Thymus (tissue), 11 donors: ENCODE data around the gene PRLR. TPM values are rescaled to one million over a fixed set of nuclear protein-coding genes. Genes with fewer than 3 reads are reported as not detected.

Experiments
- DNase-seq, 9 donors: peaks; one replicate each; pipeline ENCODE4 v3.0.0-alpha.2; 2013; ENCODE audit warnings: low spot score in 9 of 9, low read depth in 6 of 9, missing footprints in 1 of 9
- H3K27ac ChIP-seq, 2 donors: one replicate each; pipeline ENCODE4 v1.5.1; 2013; ENCODE audit warnings: control low read depth in 1 of 2, low read depth in 1 of 2, low read length in 1 of 2, mild to moderate bottlenecking in 1 of 2, moderate library complexity in 1 of 2
- H3K27me3 ChIP-seq, 2 donors: one replicate each; pipeline ENCODE4 v1.5.1; 2013; ENCODE audit warnings: low read length in 1 of 2; ENCODE audit not compliant: control insufficient read depth in 2 of 2, insufficient read depth in 1 of 2
- H3K36me3 ChIP-seq, 2 donors: one replicate each; pipeline ENCODE4 v1.5.1; 2013; ENCODE audit warnings: low read length in 1 of 2, mild to moderate bottlenecking in 1 of 2, moderate library complexity in 1 of 2; ENCODE audit not compliant: control insufficient read depth in 2 of 2, insufficient read depth in 2 of 2
- H3K4me1 ChIP-seq, 2 donors: one replicate each; pipeline ENCODE4 v1.5.1; 2013; ENCODE audit warnings: low read length in 2 of 2; ENCODE audit not compliant: control insufficient read depth in 2 of 2, insufficient read depth in 2 of 2
- H3K4me3 ChIP-seq, 2 donors: one replicate each; pipeline ENCODE4 v1.5.1; 2013; ENCODE audit warnings: low read length in 2 of 2, control low read depth in 1 of 2, mild to moderate bottlenecking in 1 of 2
- H3K9me3 ChIP-seq, 2 donors: one replicate each; pipeline ENCODE4 v1.5.1; 2013; ENCODE audit warnings: low read length in 1 of 2, mild to moderate bottlenecking in 1 of 2; ENCODE audit not compliant: control insufficient read depth in 2 of 2, insufficient read depth in 1 of 2
- WGBS: extraction: QIAGEN DNeasy Blood & Tissue Kit; methylation state at CpG from one replicate; pipeline ENCODE4 v1.1.7; 2013; 5-methylcytosine and 5-hydroxymethylcytosine counted together
- polyA plus RNA-seq: library from polyadenylated mRNA; stranded (reverse); fragments of 200-250 nt; gene quantifications from one replicate; pipeline ENCODE4 v1.2.3, GENCODE V29; 2013
- total RNA-seq: library from RNA; stranded (reverse); fragments of 120-200 nt; gene quantifications from one replicate; pipeline ENCODE4 v1.2.4, GENCODE V29; 2013
- donor health status: healthy.

PRLR gene
- total and polyA plus RNA-seq, 2 donors = 0.75 to 1.7 TPM

- Histone ChIP-seq H3K4me3 (no peak overlapping the region), H3K27ac (no peak overlapping the region), H3K4me1 (no peaks in the 10 kb centered on the region), H3K27me3 (no peaks in the 10 kb centered on the region), H3K36me3 (no peaks in the 10 kb centered on the region), H3K9me3 (no peaks in the 10 kb centered on the region)
- no peak for DNase-seq
- 89% methylated on average over 3 of the region's 3 CpGs for WGBS
Observed at GRCh38 chr5:35035271-35035670, 195.0 kb downstream of the PRLR start.

- Histone ChIP-seq H3K36me3 (no peaks in the 10 kb centered on the region), H3K27me3 (no peaks in the 10 kb centered on the region), H3K4me3 (no peak overlapping the region), H3K4me1 (no peaks in the 10 kb centered on the region), H3K9me3 (no peaks in the 10 kb centered on the region), H3K27ac (no peak overlapping the region)
- 85% methylated on average over 6 of the region's 6 CpGs for WGBS
- DNase-seq = no peak
Observed at GRCh38 chr5:35032356-35032755, 197.9 kb downstream of the PRLR start.

- no peak for DNase-seq
- H3K4me1 ChIP-seq = no peaks in the 10 kb centered on the region
- WGBS = 88% methylated on average over 5 of the region's 5 CpGs
Observed at GRCh38 chr5:35031276-35031675, 199.0 kb downstream of the PRLR start.

GRCh38 chr5:35030426-35031100, 199.7 kb downstream of the PRLR start:
- H3K27ac ChIP-seq = no peak overlapping the region
- H3K9me3 ChIP-seq = no peaks in the 10 kb centered on the region
- 75% methylated on average over 10 of the region's 10 CpGs for WGBS
- no peaks in the 10 kb centered on the region for H3K27me3 ChIP-seq
- H3K4me1 ChIP-seq = no peaks in the 10 kb centered on the region
- DNase-seq = no peak
- no peaks in the 10 kb centered on the region for H3K36me3 ChIP-seq
- no peak overlapping the region for H3K4me3 ChIP-seq

More at GRCh38 chr5:35031276-35031675, 199.0 kb downstream of the PRLR start:
- no peak overlapping the region for H3K4me3 ChIP-seq
- no peak overlapping the region for H3K27ac ChIP-seq
- H3K27me3 ChIP-seq = no peaks in the 10 kb centered on the region
- no peaks in the 10 kb centered on the region for H3K9me3 ChIP-seq
- no peaks in the 10 kb centered on the region for H3K36me3 ChIP-seq

- no peaks in the 10 kb centered on the region for H3K27me3 ChIP-seq
- H3K36me3 ChIP-seq = no peaks in the 10 kb centered on the region
- no peak for DNase-seq
- WGBS = 60% methylated on average over 4 of the region's 4 CpGs
- H3K4me1 ChIP-seq = no peaks in the 10 kb centered on the region
- no peaks in the 10 kb centered on the region for H3K9me3 ChIP-seq
- no peak overlapping the region for H3K27ac ChIP-seq
- H3K4me3 ChIP-seq = no peak overlapping the region
Observed at GRCh38 chr5:35029333-35029732, 201.0 kb downstream of the PRLR start.

GRCh38 chr5:35026941-35027340, 203.3 kb downstream of the PRLR start:
- no peaks in the 10 kb centered on the region for H3K27me3 ChIP-seq
- no peak overlapping the region for H3K4me3 ChIP-seq
- no peak for DNase-seq
- WGBS = 96% methylated on average over 5 of the region's 5 CpGs
- H3K4me1 ChIP-seq = no peaks in the 10 kb centered on the region
- H3K9me3 ChIP-seq = no peaks in the 10 kb centered on the region
- no peak overlapping the region for H3K27ac ChIP-seq
- H3K36me3 ChIP-seq = no peaks in the 10 kb centered on the region

GRCh38 chr5:35026280-35026840, 203.9 kb downstream of the PRLR start:
- WGBS = 95% methylated on average over 5 of the region's 5 CpGs
- H3K27ac ChIP-seq = no peak overlapping the region
- DNase-seq = no peak

GRCh38 chr5:35024911-35025510, 205.3 kb downstream of the PRLR start:
- H3K4me3 ChIP-seq = no peak overlapping the region
- H3K27me3 ChIP-seq = no peaks in the 10 kb centered on the region
- H3K27ac ChIP-seq = no peak overlapping the region
- no peaks in the 10 kb centered on the region for H3K9me3 ChIP-seq
- no peak for DNase-seq
- H3K4me1 ChIP-seq = no peaks in the 10 kb centered on the region
- H3K36me3 ChIP-seq = no peaks in the 10 kb centered on the region
- 92% methylated on average over 10 of the region's 10 CpGs for WGBS

More at GRCh38 chr5:35026280-35026840, 203.9 kb downstream of the PRLR start:
- no peaks in the 10 kb centered on the region for H3K4me1 ChIP-seq
- H3K4me3 ChIP-seq = no peak overlapping the region
- no peaks in the 10 kb centered on the region for H3K9me3 ChIP-seq
- H3K27me3 ChIP-seq = no peaks in the 10 kb centered on the region
- no peaks in the 10 kb centered on the region for H3K36me3 ChIP-seq

- no peak overlapping the region for H3K27ac ChIP-seq
- no peaks in the 10 kb centered on the region for H3K27me3 ChIP-seq
- H3K4me3 ChIP-seq = no peak overlapping the region
- WGBS = 94% methylated on average over 7 of the region's 7 CpGs
- H3K36me3 ChIP-seq = no peaks in the 10 kb centered on the region
- no peak for DNase-seq
- no peaks in the 10 kb centered on the region for H3K9me3 ChIP-seq
- H3K4me1 ChIP-seq = no peaks in the 10 kb centered on the region
Observed at GRCh38 chr5:35023391-35024178, 206.7 kb downstream of the PRLR start.
